Measurements from ENCODE around the gene UBE2J2.
"Not testable (repeated sequence)": the region's sequence is repeated elsewhere in the genome, so short reads cannot be mapped to it uniquely, and the experiment has no call there.

Gene UBE2J2

GRCh38 chr1:1273512-1274298 is at the start of gene UBE2J2:
UBE2J2 (minus strand) TSS chr1:1273854; CDS start chr1:1267992, 5,862 bp downstream.
- DNase-seq (ENCODE audit: low spot score): peak; percentile 93

GRCh38 chr1:1322952-1323351 is 49.3 kb upstream of the UBE2J2 start:
- no peak for DNase-seq (ENCODE audit: low spot score)

GRCh38 chr1:1322418-1322817 is 48.8 kb upstream of the UBE2J2 start:
- DNase-seq (ENCODE audit: low spot score): no peak

GRCh38 chr1:1321477-1321876 is 47.8 kb upstream of the UBE2J2 start:
- DNase-seq (ENCODE audit: low spot score): no peak

DNA sequence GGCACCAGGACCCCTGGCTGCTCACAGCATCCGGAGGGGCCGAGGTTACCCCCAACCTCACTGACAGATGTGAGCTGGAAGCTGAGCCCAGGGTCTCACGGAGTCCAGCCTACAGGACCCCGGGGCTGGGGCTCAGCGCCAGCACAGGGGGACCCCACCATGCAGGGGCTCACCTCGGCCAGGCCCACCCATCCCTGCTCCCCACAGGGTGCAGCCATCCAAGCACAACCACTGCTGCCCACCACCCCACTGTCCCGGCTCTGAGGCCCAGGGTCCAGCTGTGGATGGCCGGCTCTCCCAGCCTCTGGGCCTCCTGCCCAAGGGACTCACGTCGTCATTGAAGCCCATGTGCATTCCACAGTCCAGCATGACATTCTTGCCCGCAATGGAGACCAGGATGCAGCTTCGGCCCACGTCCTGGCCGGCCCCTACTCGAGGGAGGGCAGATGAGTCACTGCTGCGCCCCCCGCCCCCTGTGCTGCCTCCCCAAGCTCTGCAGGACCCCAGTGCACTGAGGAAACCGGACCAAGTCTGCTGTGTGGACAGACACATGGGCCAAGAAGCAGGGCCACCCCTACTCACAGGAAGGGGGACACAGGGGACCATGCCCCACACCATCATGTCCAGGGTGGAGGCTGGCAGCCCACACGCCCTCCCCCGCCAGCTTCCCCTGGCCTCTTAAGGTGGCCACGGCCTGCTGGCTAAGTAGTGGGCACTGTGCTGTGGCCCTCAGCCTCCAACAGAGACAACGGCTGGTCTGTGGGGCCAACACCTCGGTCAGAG is 47.2 kb upstream of the UBE2J2 start:
- no peak for DNase-seq (ENCODE audit: low spot score)

GRCh38 chr1:1319646-1319941 is 45.9 kb upstream of the UBE2J2 start:
- no peak for DNase-seq (ENCODE audit: low spot score)

DNA sequence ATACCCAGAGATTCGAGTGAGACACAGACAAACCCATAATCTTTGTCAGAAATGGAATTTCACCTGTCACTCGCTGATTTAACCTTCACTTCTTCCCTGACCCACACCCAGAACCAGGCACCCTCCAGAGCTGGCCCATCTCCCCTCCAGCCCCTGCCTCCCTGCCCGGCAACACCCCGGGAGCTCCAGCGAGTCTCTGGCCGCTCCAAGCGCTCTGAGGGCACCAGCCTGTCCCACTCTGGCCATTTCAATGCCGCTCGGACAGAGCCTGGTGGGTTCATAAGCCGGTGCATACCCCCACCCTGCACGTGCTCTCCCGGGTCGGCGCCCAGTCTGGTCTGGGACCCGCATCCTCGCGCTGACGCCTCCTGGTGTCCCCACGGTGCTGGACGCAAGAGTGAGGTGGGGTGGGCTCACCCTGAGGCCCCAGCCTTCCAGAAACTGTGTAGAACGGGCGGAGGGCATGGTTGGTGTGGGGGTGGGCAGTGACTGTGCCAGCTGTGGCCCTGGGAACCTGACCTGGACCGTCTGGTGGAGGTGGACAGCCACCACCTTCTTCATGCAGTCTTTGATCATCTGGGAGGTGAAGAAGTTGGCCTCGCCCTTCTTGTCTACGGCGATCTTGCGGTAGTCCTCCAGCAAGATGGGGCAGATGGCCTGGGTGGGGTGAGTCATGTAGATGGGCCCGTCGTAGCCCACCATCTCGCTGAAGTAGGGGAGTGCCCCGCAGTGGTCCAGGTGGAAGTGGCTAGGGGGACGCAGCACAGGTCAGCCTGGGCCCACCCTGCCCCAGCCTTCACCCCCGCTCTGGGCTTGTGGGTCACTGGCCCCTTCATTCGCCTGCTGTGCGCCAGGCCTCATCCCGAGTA is 45.4 kb upstream of the UBE2J2 start:
- DNase-seq (ENCODE audit: low spot score): no peak

GRCh38 chr1:1318131-1318652 is 44.5 kb upstream of the UBE2J2 start:
- no peak for DNase-seq (ENCODE audit: low spot score)

DNA sequence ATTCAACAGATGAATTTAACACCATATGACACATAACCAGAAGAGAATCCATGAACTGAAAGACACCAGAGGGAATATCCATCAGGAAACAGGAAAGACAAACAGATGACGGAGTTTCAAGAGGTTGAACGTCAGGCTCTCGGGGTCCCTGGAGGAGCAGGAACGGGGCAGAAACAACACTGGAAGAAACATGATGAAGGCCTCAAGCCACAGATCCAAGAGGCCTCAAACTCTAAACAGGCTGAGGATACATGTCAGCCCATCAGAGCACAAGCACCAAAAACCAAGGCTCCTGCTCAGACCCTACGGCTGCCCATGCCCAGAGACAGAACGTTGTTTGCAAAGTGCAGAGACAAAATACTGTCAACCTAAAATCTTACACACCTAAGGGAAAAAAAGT is 43.8 kb upstream of the UBE2J2 start:
- DNase-seq (ENCODE audit: low spot score): no peak

DNA sequence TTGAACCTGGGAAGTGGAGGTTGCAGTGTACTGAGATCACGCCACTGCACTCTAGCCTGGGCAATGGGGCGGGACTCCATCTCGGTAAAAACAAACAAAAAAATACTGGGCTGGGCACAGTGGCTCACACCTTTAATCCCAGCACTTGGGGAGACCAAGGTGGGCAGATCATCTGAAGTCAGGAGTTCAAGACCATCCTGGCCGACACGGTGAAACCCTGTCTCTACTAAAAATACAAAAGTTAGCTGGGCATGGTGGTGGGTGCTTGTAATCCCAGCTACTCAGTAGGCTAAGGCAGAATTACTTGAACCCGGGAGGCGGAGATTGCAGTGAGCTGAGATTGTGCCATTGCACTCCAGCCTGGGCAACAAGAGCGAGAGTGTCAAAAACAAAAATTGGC is 42.5 kb upstream of the UBE2J2 start:
- DNase-seq (ENCODE audit: low spot score): not testable (repeated sequence)

GRCh38 chr1:1315435-1315954 is 41.8 kb upstream of the UBE2J2 start:
- no peak for DNase-seq (ENCODE audit: low spot score)

GRCh38 chr1:1314678-1315335 is 41.2 kb upstream of the UBE2J2 start:
- DNase-seq (ENCODE audit: low spot score): no peak

DNA sequence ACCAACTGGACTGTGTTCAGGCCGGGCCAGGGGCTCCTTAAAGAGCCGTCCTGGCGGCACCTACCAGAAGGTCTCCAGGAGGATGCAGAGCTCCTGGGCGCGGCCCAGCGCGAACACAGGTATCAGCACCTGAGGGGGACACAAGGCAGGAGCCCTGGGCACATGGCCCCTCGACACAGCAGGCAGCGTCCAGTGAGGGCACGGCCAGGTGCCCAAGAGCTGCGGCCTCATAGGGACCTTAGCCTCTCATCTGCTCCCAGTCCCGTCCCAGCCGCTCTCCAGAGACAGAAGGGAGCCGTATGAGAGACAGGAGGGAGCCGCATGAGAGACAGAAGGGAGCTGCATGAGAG is 40.6 kb upstream of the UBE2J2 start:
- DNase-seq (ENCODE audit: low spot score): no peak

DNA sequence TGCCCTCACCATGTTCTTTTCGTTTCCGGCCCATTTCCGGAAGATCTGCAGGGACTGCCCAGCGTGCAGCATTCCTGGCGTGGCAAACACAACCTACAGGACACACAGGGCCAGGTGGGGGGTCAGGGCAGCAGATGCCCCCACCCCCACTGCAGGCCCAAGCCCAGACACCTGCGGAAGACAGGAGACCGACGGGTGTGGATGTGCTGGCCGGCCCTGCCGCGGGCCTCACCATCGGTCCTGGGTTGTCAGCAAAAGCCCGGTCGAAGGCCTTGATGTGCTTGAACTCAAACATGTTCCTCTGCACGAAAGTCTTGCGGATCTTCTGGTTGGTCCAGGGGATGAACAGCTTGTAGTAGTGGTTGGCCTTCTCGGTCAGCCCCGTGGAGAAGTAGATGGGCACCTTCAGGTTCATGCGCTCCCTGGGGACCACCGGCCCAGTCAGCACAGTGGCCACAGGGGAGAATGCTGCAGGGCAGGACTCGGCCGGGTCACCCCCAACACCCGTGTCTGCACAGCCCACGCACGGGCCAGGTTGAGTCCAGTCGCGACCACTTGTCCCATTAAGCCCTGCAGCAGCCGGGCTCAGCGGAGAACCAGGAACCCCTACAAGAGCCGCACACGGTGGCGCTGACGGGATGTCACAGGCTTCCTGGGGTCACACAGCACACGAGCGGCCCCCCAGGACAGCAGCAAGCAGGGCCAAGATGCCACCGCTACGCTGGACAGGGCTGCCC is 40.0 kb upstream of the UBE2J2 start:
- DNase-seq (ENCODE audit: low spot score): no peak

DNA sequence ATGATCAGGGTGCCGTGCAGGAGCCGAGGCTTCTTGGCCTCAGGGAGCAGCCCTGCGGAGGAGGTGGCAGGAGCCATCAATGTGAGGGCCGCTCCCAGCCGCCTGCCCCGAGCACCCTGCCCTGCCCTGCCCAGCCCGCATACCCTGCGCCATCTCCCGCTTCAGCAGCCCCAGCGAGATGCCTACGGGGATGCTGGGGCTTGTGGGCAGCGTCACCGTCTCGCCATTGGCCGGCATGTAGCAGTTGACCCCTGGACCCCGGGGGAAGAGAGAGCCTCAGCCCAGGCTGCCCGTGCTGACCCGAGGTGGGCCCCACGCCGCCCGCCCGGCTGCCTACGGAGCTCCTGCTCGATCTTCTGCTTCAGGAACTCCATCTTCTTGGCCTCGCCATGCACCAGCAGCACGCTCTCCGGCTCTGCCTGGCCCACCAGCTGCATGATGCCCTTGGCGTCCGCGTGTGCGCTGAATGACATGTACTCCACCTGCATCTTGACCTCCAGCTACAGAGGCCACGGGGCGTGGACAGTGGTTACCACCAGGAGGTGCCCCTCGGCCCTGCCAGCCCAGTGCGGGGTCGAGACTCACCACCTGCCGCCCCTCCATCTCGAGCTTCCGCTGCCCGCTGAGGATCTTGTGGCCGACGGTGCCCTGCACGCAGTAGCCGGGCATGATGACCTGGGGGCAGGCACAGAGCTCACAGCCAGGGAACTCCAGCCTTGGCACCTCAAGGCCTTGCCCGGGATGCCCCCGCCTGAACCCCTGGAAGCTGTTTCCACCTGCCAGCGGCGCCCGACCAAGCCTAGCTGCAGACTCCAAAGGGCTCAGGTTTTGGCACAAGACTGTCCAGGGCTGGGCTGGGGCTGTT is 39.0 kb upstream of the UBE2J2 start:
- no peak for DNase-seq (ENCODE audit: low spot score)

DNA sequence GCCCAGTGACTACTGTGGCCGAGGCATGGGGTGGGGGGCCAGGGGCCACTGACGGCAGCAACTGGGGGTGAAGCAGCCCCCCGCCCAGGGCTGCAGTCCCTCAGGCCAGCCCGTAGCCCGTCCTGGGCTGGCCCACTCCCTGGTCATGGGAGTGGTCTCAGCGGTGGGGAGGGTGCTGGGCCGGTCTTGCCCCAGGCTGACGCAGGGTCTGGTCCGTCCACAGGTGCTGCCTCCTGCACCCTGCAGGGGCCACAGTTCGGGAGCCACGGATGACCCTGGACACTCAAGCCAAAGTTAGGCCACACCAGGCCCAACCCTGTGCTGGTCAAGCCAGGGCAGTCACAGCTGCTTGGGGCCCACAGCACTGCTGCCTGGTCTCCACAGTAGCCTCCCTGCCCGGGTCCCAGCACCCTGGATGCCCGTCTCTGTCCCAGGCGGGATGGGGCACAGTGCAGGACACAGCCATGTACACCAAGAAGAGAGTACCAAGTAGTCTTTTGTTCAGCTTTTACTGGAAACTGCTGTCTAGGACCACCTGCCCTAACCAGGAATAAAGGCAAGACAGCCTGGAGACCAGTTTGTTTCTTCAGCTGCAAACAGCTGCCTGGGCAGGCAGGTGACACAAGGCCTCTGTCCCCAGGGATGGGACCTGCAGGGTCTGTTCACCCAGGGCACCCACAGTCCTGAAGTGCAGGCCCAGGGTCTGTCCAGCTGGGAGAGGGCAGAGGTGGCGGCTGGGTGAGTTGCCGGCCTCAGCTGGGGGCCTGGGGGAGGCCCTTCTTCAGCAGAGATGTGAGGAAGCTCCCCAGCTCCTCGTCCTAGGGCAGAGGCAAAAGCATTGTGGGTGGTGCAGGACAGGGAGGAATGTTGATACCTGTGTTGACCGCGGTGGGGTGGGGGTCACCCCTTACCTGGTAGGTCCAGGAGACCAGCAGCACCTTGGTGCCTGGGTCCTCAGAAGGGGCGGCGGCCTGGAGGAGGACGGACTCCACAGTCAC is 37.8 kb upstream of the UBE2J2 start:
- DNase-seq (ENCODE audit: low spot score): no peak

GRCh38 chr1:1310476-1311053 is 36.9 kb upstream of the UBE2J2 start:
- DNase-seq (ENCODE audit: low spot score): no peak

GRCh38 chr1:1310109-1310385 is 36.4 kb upstream of the UBE2J2 start:
- no peak for DNase-seq (ENCODE audit: low spot score)
